H1 (cell line): ENCODE measurements around the gene POLR2J. TPM values are rescaled to one million over a fixed set of nuclear protein-coding genes. Genes with fewer than 3 reads are reported as not detected.

Source experiments
- CTCF ChIA-PET: fragments of 300-600 bp; sonication (Branson Sonifier 250); formaldehyde crosslinking; loops from one replicate; lab custom pipeline; 2021; ENCODE audit not compliant: partially characterized antibody; lab: Charles Lee
- POLR2A ChIA-PET: fragments of 300-600 bp; sonication (Branson Sonifier 250); formaldehyde crosslinking; loops from one replicate; lab custom pipeline; 2021; ENCODE audit warnings: inconsistent platforms; ENCODE audit not compliant: partially characterized antibody; lab: Charles Lee
- DNase-seq, 2 experiments: peaks; one replicate each; pipeline versions ENCODE4 v3.0.0 to v3.0.0-alpha.2; 2010 to 2022; ENCODE audit warnings: low spot score in 2 of 2, low read depth in 1 of 2, mixed read lengths in 1 of 2
- FAIRE-seq: peaks from 2 replicates; lab custom pipeline; 2011; peaks lifted over from hg19 to GRCh38; lab: Jason Lieb, UNC
- H2AFZ ChIP-seq: 2 replicates; pipeline ENCODE4 v1.8.1; 2012; ENCODE audit warnings: low read length, inconsistent platforms
- H2AK5ac ChIP-seq: 2 replicates; pipeline ENCODE4 v1.6.1; 2013; ENCODE audit warnings: low read depth, low read length
- H2BK120ac ChIP-seq: replicated peaks from 2 replicates; pipeline ENCODE3; 2013; ENCODE audit warnings: low read depth, low read length, inconsistent platforms
- H2BK12ac ChIP-seq: 2 replicates; pipeline ENCODE4 v1.6.1; 2013; ENCODE audit warnings: low read depth, low read length
- H2BK15ac ChIP-seq: 2 replicates; pipeline ENCODE4 v1.6.1; 2013; ENCODE audit warnings: low read length
- H2BK20ac ChIP-seq: 2 replicates; pipeline ENCODE4 v1.6.1; 2013; ENCODE audit warnings: low read length
- H2BK5ac ChIP-seq: 2 replicates; pipeline ENCODE4 v1.6.1; 2013; ENCODE audit warnings: low read depth, low read length
- H3K14ac ChIP-seq: 2 replicates; pipeline ENCODE4 v1.6.1; 2013; ENCODE audit warnings: inconsistent platforms; ENCODE audit not compliant: insufficient read length
- H3K18ac ChIP-seq: 2 replicates; pipeline ENCODE4 v1.6.1; 2013; ENCODE audit warnings: low read length; ENCODE audit errors: extremely low read depth
- H3K23ac ChIP-seq: 2 replicates; pipeline ENCODE4 v1.6.1; 2013; ENCODE audit warnings: inconsistent platforms; ENCODE audit not compliant: insufficient read length
- H3K23me2 ChIP-seq: 2 replicates; pipeline ENCODE4 v1.6.1; 2013; ENCODE audit warnings: low read depth, low read length
- H3K27ac ChIP-seq: 2 replicates; pipeline ENCODE4 v1.6.1; 2011; ENCODE audit warnings: low read depth, low read length, inconsistent platforms
- H3K27me3 ChIP-seq, 4 experiments: replicated peaks in 1 of 4; 1 replicate in 1 of 4; 2 replicates in 3 of 4; pipeline versions ENCODE4 v1.6.1 to v1.8.1; 2011 to 2013; ENCODE audit warnings: low read length in 3 of 4, mild to moderate bottlenecking in 3 of 4, inconsistent platforms in 2 of 4, mixed read lengths in 2 of 4, moderate library complexity in 1 of 4; ENCODE audit not compliant: control insufficient read depth in 3 of 4, insufficient read depth in 3 of 4; ENCODE audit errors: extremely low read depth in 1 of 4
- H3K36me3 ChIP-seq, 4 experiments: 2 replicates each; pipeline versions ENCODE4 v1.6.1 to v1.8.1; 2011 to 2013; ENCODE audit warnings: mild to moderate bottlenecking in 4 of 4, low read length in 3 of 4, moderate library complexity in 2 of 4, control low read depth in 1 of 4, inconsistent platforms in 1 of 4; ENCODE audit not compliant: insufficient read depth in 4 of 4, control insufficient read depth in 2 of 4
- H3K4ac ChIP-seq: replicated peaks from 2 replicates; pipeline ENCODE3; 2013; ENCODE audit warnings: low read length, low read depth, mixed read lengths, inconsistent platforms; ENCODE audit not compliant: insufficient read length
- H3K4me1 ChIP-seq, 4 experiments: replicated peaks in 1 of 4; 1 replicate in 1 of 4; 2 replicates in 3 of 4; pipeline versions ENCODE4 v1.6.1 to v1.8.1; 2011 to 2013; ENCODE audit warnings: low read length in 3 of 4, inconsistent platforms in 2 of 4, mixed read lengths in 1 of 4; ENCODE audit not compliant: insufficient read depth in 4 of 4, control insufficient read depth in 3 of 4
- H3K4me2 ChIP-seq, 2 experiments: 2 replicates each; pipeline versions ENCODE4 v1.6.1 to v1.8.1; 2011 to 2013; ENCODE audit warnings: low read depth in 2 of 2, low read length in 2 of 2, control low read depth in 1 of 2, inconsistent platforms in 1 of 2, mild to moderate bottlenecking in 1 of 2; ENCODE audit not compliant: insufficient read depth in 1 of 2
- H3K4me3 ChIP-seq, 4 experiments: fragments of 200-600, 300-600 bp in 1 of 4; sonication (generic), shearing (Covaris generic), sonication (Bioruptor Twin) in 1 of 4; 2 replicates each; pipeline versions ENCODE4 v1.5.1 to v1.8.1; 2011 to 2016; ENCODE audit warnings: low read length in 4 of 4, low read depth in 3 of 4, control low read depth in 2 of 4, inconsistent platforms in 2 of 4, mild to moderate bottlenecking in 2 of 4, mixed read lengths in 1 of 4, moderate library complexity in 1 of 4; ENCODE audit not compliant: insufficient read depth in 2 of 4; ENCODE audit errors: extremely low read depth in 1 of 4
- H3K56ac ChIP-seq: replicated peaks from 2 replicates; pipeline ENCODE3; 2013; ENCODE audit warnings: low read depth, mild to moderate bottlenecking, mixed read lengths, low read length, inconsistent platforms; ENCODE audit not compliant: insufficient read length
- H3K79me1 ChIP-seq: 2 replicates; pipeline ENCODE4 v1.6.1; 2013; ENCODE audit warnings: low read depth, low read length, control low read depth
- H3K79me2 ChIP-seq, 2 experiments: 2 replicates each; pipeline versions ENCODE4 v1.6.1 to v1.8.1; 2012 to 2013; ENCODE audit warnings: low read length in 2 of 2, mild to moderate bottlenecking in 2 of 2, inconsistent platforms in 1 of 2; ENCODE audit not compliant: insufficient read depth in 2 of 2, control insufficient read depth in 1 of 2
- H3K9ac ChIP-seq, 4 experiments: replicated peaks in 1 of 4; 1 replicate in 1 of 4; 2 replicates in 3 of 4; pipeline versions ENCODE4 v1.6.1 to v1.8.1; 2011 to 2013; ENCODE audit warnings: low read depth in 3 of 4, low read length in 3 of 4, control low read depth in 2 of 4, mild to moderate bottlenecking in 2 of 4, moderate library complexity in 2 of 4, inconsistent platforms in 1 of 4; ENCODE audit errors: extremely low read depth in 1 of 4
- H3K9me3 ChIP-seq, 2 experiments: 2 replicates each; pipeline versions ENCODE4 v1.6.1 to v1.8.1; 2012 to 2013; ENCODE audit warnings: mild to moderate bottlenecking in 2 of 2, moderate library complexity in 2 of 2, control low read depth in 1 of 2, inconsistent platforms in 1 of 2, low read depth in 1 of 2, low read length in 1 of 2, mixed read lengths in 1 of 2; ENCODE audit not compliant: insufficient read depth in 2 of 2
- H4K20me1 ChIP-seq, 2 experiments: replicated peaks in 1 of 2; 2 replicates each; pipeline versions ENCODE3 to v1.8.1; 2011 to 2013; ENCODE audit warnings: inconsistent platforms in 2 of 2, low read length in 2 of 2, mild to moderate bottlenecking in 1 of 2; ENCODE audit not compliant: insufficient read depth in 2 of 2, control insufficient read depth in 1 of 2
- H4K5ac ChIP-seq: 2 replicates; pipeline ENCODE4 v1.6.1; 2013; ENCODE audit warnings: low read length, low read depth, mixed read lengths, inconsistent platforms; ENCODE audit not compliant: insufficient read length
- H4K8ac ChIP-seq: 2 replicates; pipeline ENCODE4 v1.8.0; 2013; ENCODE audit warnings: mild to moderate bottlenecking, moderate library complexity, low read length, inconsistent platforms; ENCODE audit not compliant: insufficient read depth; ENCODE audit errors: extremely low read depth
- H4K91ac ChIP-seq: replicated peaks from 2 replicates; pipeline ENCODE3; 2013; ENCODE audit warnings: low read length, mixed read lengths, inconsistent platforms; ENCODE audit not compliant: insufficient read length
- BACH1 ChIP-seq: IDR thresholded peaks from 2 replicates; pipeline ENCODE4 v1.6.1; 2012; ENCODE audit warnings: low read length, improper control_type of control experiment
- CHD2 ChIP-seq: IDR thresholded peaks from 2 replicates; pipeline ENCODE4 v1.6.1; 2012; ENCODE audit warnings: low read length, improper control_type of control experiment
- EZH2 ChIP-seq: fragments of 200-600 bp; sonication (generic); IDR thresholded peaks from 2 replicates; pipeline ENCODE4 v1.7.1; 2012; ENCODE audit warnings: low read depth, mild to moderate bottlenecking, moderate library complexity, low read length, inconsistent platforms; ENCODE audit not compliant: severe bottlenecking
- JUN ChIP-seq: IDR thresholded peaks from 2 replicates; pipeline ENCODE4 v1.6.1; 2011; ENCODE audit warnings: low read depth, mild to moderate bottlenecking, improper control_type of control experiment, low read length
- MAFK ChIP-seq: IDR thresholded peaks from 2 replicates; pipeline ENCODE4 v1.6.1; 2012; ENCODE audit warnings: low read depth, mild to moderate bottlenecking, improper control_type of control experiment, low read length
- POLR2AphosphoS5 ChIP-seq: IDR thresholded peaks from 2 replicates; pipeline ENCODE4 v1.6.1; 2011; ENCODE audit warnings: low read depth, low read length
- RAD21 ChIP-seq, 2 experiments: IDR thresholded peaks in 1 of 2; conservative IDR thresholded peaks in 1 of 2; 2 replicates each; pipeline ENCODE4 v1.6.1; 2011; ENCODE audit warnings: low read depth in 2 of 2, low read length in 2 of 2, improper control_type of control experiment in 1 of 2, inconsistent platforms in 1 of 2, mild to moderate bottlenecking in 1 of 2, moderate library complexity in 1 of 2
- SAP30 ChIP-seq: fragments of 300-600 bp; sonication (generic); IDR thresholded peaks from 2 replicates; pipeline ENCODE4 v1.7.1; 2012; ENCODE audit warnings: low read length, moderate library complexity, mild to moderate bottlenecking, inconsistent platforms; ENCODE audit not compliant: insufficient read depth, insufficient replicate concordance
- WGBS, 2 experiments: shearing (Covaris generic) in 1 of 2; methylation state at CpG; one replicate each; pipeline versions ENCODE4 v1.1.6 to v1.1.7; 2013 to 2015; ENCODE audit warnings: low lambda C conversion rate in 2 of 2, mixed read lengths in 2 of 2, inconsistent platforms in 1 of 2, low coverage in 1 of 2, missing lambda C conversion rate in 1 of 2; ENCODE audit not compliant: insufficient replicate concordance in 2 of 2, insufficient coverage in 1 of 2, insufficient read length in 1 of 2; ENCODE audit errors: extremely low coverage in 1 of 2, missing lambda C conversion rate in 1 of 2; 5-methylcytosine and 5-hydroxymethylcytosine counted together
- polyA plus RNA-seq, 7 experiments: library from polyadenylated mRNA; depleted of rRNA in 3 of 7; stranded (reverse) in 5 of 7; unstranded in 2 of 7; fragments of >200 nt in 5 of 7; fragments of 200-250 nt in 2 of 7; gene quantifications; 1 replicate in 5 of 7; 2 replicates in 1 of 7; 4 replicates in 1 of 7; pipeline versions ENCODE4 v1.2.1 to v1.2.3, GENCODE V29; 2011 to 2013; ENCODE audit warnings: missing spikeins in 2 of 7, mixed read lengths in 2 of 7
- total RNA-seq: library from RNA; stranded (reverse); fragmentation: NEBNext Ultra II Directional; extraction: Animal tissue kit (Norgen Biotek cat#: 25700); gene quantifications from 2 replicates; pipeline ENCODE4 v1.2.1, GENCODE V29; 2021

Gene POLR2J
- total and polyA plus RNA-seq, 2 of the 8 experiments (the other 6 are each of a cell fraction or from before 2014, with no cell fraction given): 54.1 to 113 TPM

DNA sequence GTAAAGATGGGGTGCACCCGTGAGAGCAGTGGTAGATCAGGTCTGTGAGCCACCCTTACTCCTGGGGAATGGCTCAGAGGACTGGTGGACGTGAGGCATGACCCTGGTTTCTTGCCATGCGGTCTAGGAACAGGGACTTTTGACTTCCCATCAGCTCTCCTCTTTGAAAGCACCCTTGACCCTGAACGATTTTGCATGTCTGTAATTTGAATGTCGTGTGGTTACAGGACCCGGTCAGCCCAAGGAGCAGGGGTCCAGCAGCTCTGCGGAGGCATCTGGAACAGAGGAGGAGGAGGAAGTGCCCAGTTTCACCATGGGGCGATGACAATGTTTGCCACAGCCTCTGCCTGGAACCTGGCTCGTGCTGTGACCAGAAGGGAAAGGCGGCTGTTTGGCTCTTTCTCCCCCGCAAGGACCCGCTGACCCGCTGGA, 53.9 kb downstream of the POLR2J start:
- H2AK5ac ChIP-seq: no peak overlapping the region
- CTCF ChIA-PET: interaction anchor here (0.9 to 3.6 kb wide), 3 partner anchors 20 to 28 kb away, joined by 3 to 12 read pairs (median 5); partner anchors contain the start of gene PRKRIP1
- H2AFZ ChIP-seq: no peak overlapping the region
- FAIRE-seq (no peak), DNase-seq (no peak)
- peaks cover 3 to 7% of the 10 kb centered on the region in 2 experiments for H4K20me1 ChIP-seq
- peaks cover 2 to 14% (median 7%) of the 10 kb centered on the region in 4 experiments; a peak in 6 of 8 replicates for H3K36me3 ChIP-seq
- H3K4ac ChIP-seq: no peak overlapping the region
- peaks cover 0 to 14% (median 1%) of the 10 kb centered on the region in 4 experiments; a peak in 2 of 7 replicates for H3K4me1 ChIP-seq
- no peaks in the 10 kb centered on the region for H3K27me3 ChIP-seq
- POLR2A ChIA-PET: interaction anchor here (0.9 to 9.5 kb wide), 5 partner anchors 9 to 46 kb away, joined by 3 to 49 read pairs (median 3); partner anchors contain the start of gene ORAI2
- H2BK15ac ChIP-seq: no peak overlapping the region
- H3K23ac ChIP-seq: no peak overlapping the region
- no peak overlapping the region for H3K4me2 ChIP-seq
- no peak overlapping the region for H4K5ac ChIP-seq
- WGBS, 2 experiments: 90% methylated on average over 12 of the region's 13 CpGs; no CpG with 5 or more reads in 1 of the 2 experiments
- H2BK120ac ChIP-seq: no peak overlapping the region
- no peak overlapping the region for H3K56ac ChIP-seq
- H2BK12ac ChIP-seq: no peak overlapping the region
- no peak overlapping the region for H3K14ac ChIP-seq
- H3K79me2 ChIP-seq: no peaks in the 10 kb centered on the region
- H3K18ac ChIP-seq: no peak overlapping the region
- no peak overlapping the region; the same call in 1 of the 2 replicates for H2BK5ac ChIP-seq
- no peaks in the 10 kb centered on the region for H3K9me3 ChIP-seq
- H3K79me1 ChIP-seq: no peaks in the 10 kb centered on the region; the same call in 1 of the 2 replicates
- H2BK20ac ChIP-seq: no peak overlapping the region; the same call in 1 of the 2 replicates
- no peak overlapping the region for H3K9ac ChIP-seq
- H3K23me2 ChIP-seq: no peaks in the 10 kb centered on the region
- H4K8ac ChIP-seq: peak overlapping the region; percentile 16; the same call in 1 of the 2 replicates
- no peak overlapping the region for H3K27ac ChIP-seq
- no peak overlapping the region for H3K4me3 ChIP-seq
- TF ChIP-seq BACH1 (no peak), RAD21 (IDR thresholded peaks at IDR 0.05 in 1 of 2, conservative IDR thresholded peaks at IDR 0.05 in 1 of 2; ENCODE audit: low read depth in 2 of 2, low read length in 2 of 2) (no peak), EZH2 (no peak), MAFK (no peak), CHD2 (no peak), JUN (no peak), POLR2AphosphoS5 (no peak), SAP30 (no peak)
- TF ChIP-seq, all 59 proteins: peak for 0
- H4K91ac ChIP-seq: no peak overlapping the region
